ENCODE data around the gene TBL1X.

The TBL1X gene

DNA sequence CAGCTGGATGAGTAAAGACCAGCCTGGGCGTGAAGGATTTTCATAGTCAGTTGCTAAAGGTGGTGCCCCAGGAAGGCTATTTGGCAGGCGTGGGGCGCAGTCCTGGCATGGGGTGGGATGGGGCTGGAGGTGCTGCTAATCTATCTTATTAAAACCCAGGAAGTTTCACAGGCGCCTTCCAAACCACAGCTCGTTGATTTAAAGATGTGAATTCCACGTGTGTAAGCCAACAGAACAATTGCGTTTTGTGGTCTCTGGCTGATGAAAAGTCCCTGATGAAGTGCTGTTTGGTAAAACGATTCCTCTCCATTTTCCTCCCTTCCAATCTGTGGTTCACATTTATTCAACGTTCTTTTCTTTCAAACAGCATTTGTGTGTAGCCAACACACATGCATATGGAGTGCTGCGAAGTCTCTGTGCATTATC lies 105.0 kb downstream of the TBL1X start:
- H3K9me3 ChIP-seq (ENCODE audit: low read length) = no peaks in the 10 kb centered on the region
- H3K27me3 ChIP-seq (ENCODE audit: insufficient read depth, low read length) = no peaks in the 10 kb centered on the region
- H3K4me3 ChIP-seq (ENCODE audit: low read length) = no peak overlapping the region
- H3K4me1 ChIP-seq (ENCODE audit: insufficient read depth, low read length) = peaks cover 5% of the 10 kb centered on the region
- H2AFZ ChIP-seq (ENCODE audit: low read depth, low read length) = no peak overlapping the region
- H3K36me3 ChIP-seq (ENCODE audit: insufficient read depth, low read length) = no peaks in the 10 kb centered on the region

DNA sequence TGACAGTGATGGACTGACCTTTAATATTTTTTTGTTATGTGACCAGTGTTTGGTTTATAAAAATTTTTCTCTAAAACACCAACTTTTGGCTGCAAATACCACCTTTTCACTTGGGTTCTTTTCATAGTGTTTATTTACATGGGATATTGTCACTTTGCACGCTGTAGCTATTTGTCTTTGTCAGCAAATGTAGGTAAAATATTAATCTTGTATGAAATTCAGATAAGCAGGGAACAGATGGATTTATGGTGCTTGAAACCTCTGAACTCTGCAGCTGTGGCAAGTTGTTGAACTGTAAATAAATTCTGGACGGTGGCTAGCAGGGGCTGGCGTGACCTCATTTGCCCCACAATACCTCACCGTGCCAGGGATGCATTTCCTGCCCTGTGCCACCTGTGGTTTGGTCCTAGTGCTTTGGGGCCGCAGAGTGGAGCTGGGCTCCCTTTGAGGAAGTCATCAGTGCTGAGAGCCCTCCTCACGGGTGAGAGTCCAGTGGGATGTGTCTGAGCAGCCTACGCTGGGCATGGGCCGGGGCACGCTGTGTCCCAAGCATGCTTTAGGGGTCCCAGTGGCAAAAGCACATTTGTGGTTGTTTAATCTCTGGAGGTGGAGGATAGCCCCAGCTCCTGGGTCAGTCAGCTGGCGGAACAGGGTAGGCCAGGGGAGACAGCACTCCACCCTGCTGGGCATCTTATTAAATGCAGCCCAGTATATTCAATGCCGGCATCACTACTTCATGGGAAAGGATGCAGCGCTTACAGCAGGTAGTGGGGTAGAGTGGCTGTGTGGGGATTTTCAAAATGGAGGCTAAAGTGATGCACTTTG lies 108.6 kb downstream of the TBL1X start:
- Histone ChIP-seq H2AFZ (ENCODE audit: low read depth, low read length) (no peak overlapping the region), H3K36me3 (ENCODE audit: insufficient read depth, low read length) (no peaks in the 10 kb centered on the region), H3K9me3 (ENCODE audit: low read length) (no peaks in the 10 kb centered on the region), H3K4me3 (ENCODE audit: low read length) (no peak overlapping the region), H3K4me1 (ENCODE audit: insufficient read depth, low read length) (peaks cover 5% of the 10 kb centered on the region), H3K27me3 (ENCODE audit: insufficient read depth, low read length) (no peaks in the 10 kb centered on the region)

GRCh38 chrX:9576059-9576458 lies 111.2 kb downstream of the TBL1X start:
- H3K4me1 ChIP-seq (ENCODE audit: insufficient read depth, low read length) = peaks cover 11% of the 10 kb centered on the region
- no peak overlapping the region for H2AFZ ChIP-seq (ENCODE audit: low read depth, low read length)
- no peak overlapping the region for H3K4me3 ChIP-seq (ENCODE audit: low read length)
- no peaks in the 10 kb centered on the region for H3K9me3 ChIP-seq (ENCODE audit: low read length)
- H3K36me3 ChIP-seq (ENCODE audit: insufficient read depth, low read length) = no peaks in the 10 kb centered on the region
- no peaks in the 10 kb centered on the region for H3K27me3 ChIP-seq (ENCODE audit: insufficient read depth, low read length)

DNA sequence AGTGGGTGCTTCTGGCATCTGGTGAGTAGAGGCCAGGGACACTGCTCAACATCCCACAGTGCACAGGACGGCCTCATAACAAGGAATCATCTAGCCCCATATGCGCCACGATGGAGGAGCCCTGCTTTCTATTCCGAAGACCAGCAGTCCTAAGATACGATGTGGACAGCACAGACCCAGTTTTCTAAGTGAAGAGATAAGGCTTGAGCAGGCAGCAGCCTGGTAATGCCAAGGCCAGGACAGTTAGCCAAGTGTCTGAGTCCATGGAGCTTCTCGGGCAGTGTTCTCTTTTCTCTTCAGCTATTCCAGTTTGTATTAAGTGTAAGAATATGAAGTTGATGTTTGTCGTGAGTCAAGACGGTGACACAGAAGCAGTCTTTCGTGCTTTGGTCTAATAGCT lies 112.7 kb downstream of the TBL1X start:
- Histone ChIP-seq H3K36me3 (ENCODE audit: insufficient read depth, low read length) (no peaks in the 10 kb centered on the region), H3K4me1 (ENCODE audit: insufficient read depth, low read length) (peaks cover 13% of the 10 kb centered on the region)

GRCh38 chrX:9578083-9578779 lies 113.4 kb downstream of the TBL1X start:
- H3K36me3 ChIP-seq (ENCODE audit: insufficient read depth, low read length) = no peaks in the 10 kb centered on the region
- no peak overlapping the region for H2AFZ ChIP-seq (ENCODE audit: low read depth, low read length)
- no peak overlapping the region for H3K4me3 ChIP-seq (ENCODE audit: low read length)
- H3K27me3 ChIP-seq (ENCODE audit: insufficient read depth, low read length) = no peaks in the 10 kb centered on the region
- no peaks in the 10 kb centered on the region for H3K9me3 ChIP-seq (ENCODE audit: low read length)
- H3K4me1 ChIP-seq (ENCODE audit: insufficient read depth, low read length) = peaks cover 8% of the 10 kb centered on the region

More for the DNA sequence above, 112.7 kb downstream of the TBL1X start:
- H3K9me3 ChIP-seq (ENCODE audit: low read length) = no peaks in the 10 kb centered on the region
- H3K4me3 ChIP-seq (ENCODE audit: low read length) = no peak overlapping the region
- H2AFZ ChIP-seq (ENCODE audit: low read depth, low read length) = no peak overlapping the region
- H3K27me3 ChIP-seq (ENCODE audit: insufficient read depth, low read length) = no peaks in the 10 kb centered on the region

- Histone ChIP-seq H3K36me3 (ENCODE audit: insufficient read depth, low read length) (no peaks in the 10 kb centered on the region), H3K4me1 (ENCODE audit: insufficient read depth, low read length) (peaks cover 8% of the 10 kb centered on the region), H3K4me3 (ENCODE audit: low read length) (no peak overlapping the region), H3K27me3 (ENCODE audit: insufficient read depth, low read length) (no peaks in the 10 kb centered on the region), H2AFZ (ENCODE audit: low read depth, low read length) (no peak overlapping the region), H3K9me3 (ENCODE audit: low read length) (no peaks in the 10 kb centered on the region)
These were observed 117.0 kb downstream of the TBL1X start for GRCh38 chrX:9581771-9582385.

DNA sequence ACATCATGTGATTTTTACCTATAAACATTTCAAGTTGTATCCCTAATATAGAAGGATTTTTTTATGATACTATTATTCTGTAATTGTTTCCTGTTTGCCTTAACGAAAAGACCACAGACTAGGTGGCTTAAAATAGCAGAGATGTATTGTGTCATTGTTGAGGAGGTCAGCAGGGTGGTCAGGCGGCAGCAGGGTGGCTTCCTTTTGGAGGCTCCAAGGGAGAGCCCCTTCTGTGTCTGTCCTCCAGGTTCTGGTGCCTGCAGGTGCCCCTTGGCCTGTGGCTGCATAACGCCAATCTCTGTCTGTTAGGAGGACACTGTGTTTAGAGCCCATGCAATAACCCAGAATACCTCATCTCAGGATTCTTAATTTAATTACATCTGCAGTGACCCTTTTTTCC lies 118.1 kb downstream of the TBL1X start:
- no peaks in the 10 kb centered on the region for H3K36me3 ChIP-seq (ENCODE audit: insufficient read depth, low read length)
- H3K9me3 ChIP-seq (ENCODE audit: low read length) = no peaks in the 10 kb centered on the region
- H2AFZ ChIP-seq (ENCODE audit: low read depth, low read length) = no peak overlapping the region
- peaks cover 8% of the 10 kb centered on the region for H3K4me1 ChIP-seq (ENCODE audit: insufficient read depth, low read length)
- H3K4me3 ChIP-seq (ENCODE audit: low read length) = no peak overlapping the region
- H3K27me3 ChIP-seq (ENCODE audit: insufficient read depth, low read length) = no peaks in the 10 kb centered on the region

DNA sequence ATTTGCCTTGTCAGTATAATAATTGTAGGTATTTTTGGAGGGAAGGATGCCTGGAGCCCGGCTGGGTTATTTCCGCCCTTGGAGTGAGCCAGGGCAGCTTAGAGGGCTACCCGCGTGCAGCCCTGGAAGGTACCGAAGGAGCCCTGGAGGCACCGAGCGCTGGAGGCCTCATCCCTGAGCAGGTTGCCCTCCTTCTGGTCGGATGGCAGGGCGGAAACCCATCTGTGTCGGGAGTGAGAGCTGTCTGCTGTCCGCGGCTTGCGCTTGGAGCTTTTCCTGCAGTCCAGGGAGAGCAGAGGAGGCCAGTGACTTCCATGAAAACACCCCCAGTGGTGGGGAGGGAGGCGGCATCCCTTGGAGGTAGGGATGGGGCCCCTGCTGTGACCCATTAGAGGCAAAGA lies 122.1 kb downstream of the TBL1X start:
- Histone ChIP-seq H3K4me3 (ENCODE audit: low read length) (no peak overlapping the region), H3K27me3 (ENCODE audit: insufficient read depth, low read length) (no peaks in the 10 kb centered on the region), H2AFZ (ENCODE audit: low read depth, low read length) (no peak overlapping the region), H3K4me1 (ENCODE audit: insufficient read depth, low read length) (no peaks in the 10 kb centered on the region), H3K36me3 (ENCODE audit: insufficient read depth, low read length) (no peaks in the 10 kb centered on the region), H3K9me3 (ENCODE audit: low read length) (no peaks in the 10 kb centered on the region)

- H3K4me1 ChIP-seq (ENCODE audit: insufficient read depth, low read length) = no peaks in the 10 kb centered on the region
- H3K4me3 ChIP-seq (ENCODE audit: low read length) = no peak overlapping the region
- no peaks in the 10 kb centered on the region for H3K9me3 ChIP-seq (ENCODE audit: low read length)
- no peaks in the 10 kb centered on the region for H3K36me3 ChIP-seq (ENCODE audit: insufficient read depth, low read length)
- no peaks in the 10 kb centered on the region for H3K27me3 ChIP-seq (ENCODE audit: insufficient read depth, low read length)
- no peak overlapping the region for H2AFZ ChIP-seq (ENCODE audit: low read depth, low read length)
These were observed 122.8 kb downstream of the TBL1X start for GRCh38 chrX:9587642-9588041.

- Histone ChIP-seq H3K4me1 (ENCODE audit: insufficient read depth, low read length) (no peaks in the 10 kb centered on the region), H3K9me3 (ENCODE audit: low read length) (no peaks in the 10 kb centered on the region), H3K4me3 (ENCODE audit: low read length) (no peak overlapping the region), H3K36me3 (ENCODE audit: insufficient read depth, low read length) (no peaks in the 10 kb centered on the region), H2AFZ (ENCODE audit: low read depth, low read length) (no peak overlapping the region), H3K27me3 (ENCODE audit: insufficient read depth, low read length) (no peaks in the 10 kb centered on the region)
These were observed 126.6 kb downstream of the TBL1X start for GRCh38 chrX:9591496-9591895.

DNA sequence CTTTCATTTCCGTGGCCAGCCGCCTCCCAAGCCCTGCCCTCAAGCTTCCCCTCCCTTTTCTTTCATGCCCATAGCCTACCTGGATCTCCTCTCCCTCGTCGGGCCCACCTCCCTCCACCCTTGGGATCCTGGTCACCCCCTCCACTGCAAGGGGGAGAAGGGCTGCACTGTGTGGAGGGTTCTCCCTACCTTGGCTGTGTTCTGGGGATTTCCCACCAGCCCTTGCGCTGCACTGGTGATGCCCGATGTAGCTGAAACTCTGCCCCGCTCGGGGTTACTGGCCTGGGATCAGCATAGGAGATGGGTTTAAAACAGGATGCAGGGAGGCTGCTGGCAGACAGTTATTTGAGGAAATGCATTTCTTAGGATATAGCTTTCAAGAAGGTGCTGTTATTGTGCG lies 128.9 kb downstream of the TBL1X start:
- H3K27me3 ChIP-seq (ENCODE audit: insufficient read depth, low read length) = no peaks in the 10 kb centered on the region
- H2AFZ ChIP-seq (ENCODE audit: low read depth, low read length) = no peak overlapping the region
- no peaks in the 10 kb centered on the region for H3K9me3 ChIP-seq (ENCODE audit: low read length)
- no peaks in the 10 kb centered on the region for H3K36me3 ChIP-seq (ENCODE audit: insufficient read depth, low read length)
- no peaks in the 10 kb centered on the region for H3K4me1 ChIP-seq (ENCODE audit: insufficient read depth, low read length)
- no peak overlapping the region for H3K4me3 ChIP-seq (ENCODE audit: low read length)

DNA sequence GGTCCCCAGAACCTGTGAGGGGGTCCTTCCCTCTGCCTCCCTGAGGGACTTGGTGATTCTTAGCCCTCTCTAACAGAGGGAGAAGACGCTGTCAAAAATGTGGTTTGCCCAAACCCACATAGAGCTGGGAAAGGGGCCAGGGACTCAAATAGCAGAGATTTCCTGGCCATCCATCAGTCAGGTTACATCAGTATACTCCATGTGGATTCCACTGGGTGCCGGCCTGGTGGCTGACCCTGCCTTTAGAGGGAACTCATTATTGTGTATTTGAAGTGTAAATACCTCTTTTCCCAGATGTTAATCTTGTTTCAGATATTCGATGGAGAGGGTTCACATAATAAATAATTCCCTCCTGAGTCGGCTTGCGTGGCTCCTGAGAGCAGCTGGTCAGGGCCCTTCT lies 130.3 kb downstream of the TBL1X start:
- Histone ChIP-seq H3K36me3 (ENCODE audit: insufficient read depth, low read length) (no peaks in the 10 kb centered on the region), H3K9me3 (ENCODE audit: low read length) (no peaks in the 10 kb centered on the region), H3K4me1 (ENCODE audit: insufficient read depth, low read length) (no peaks in the 10 kb centered on the region), H3K27me3 (ENCODE audit: insufficient read depth, low read length) (no peaks in the 10 kb centered on the region), H2AFZ (ENCODE audit: low read depth, low read length) (no peak overlapping the region), H3K4me3 (ENCODE audit: low read length) (no peak overlapping the region)

DNA sequence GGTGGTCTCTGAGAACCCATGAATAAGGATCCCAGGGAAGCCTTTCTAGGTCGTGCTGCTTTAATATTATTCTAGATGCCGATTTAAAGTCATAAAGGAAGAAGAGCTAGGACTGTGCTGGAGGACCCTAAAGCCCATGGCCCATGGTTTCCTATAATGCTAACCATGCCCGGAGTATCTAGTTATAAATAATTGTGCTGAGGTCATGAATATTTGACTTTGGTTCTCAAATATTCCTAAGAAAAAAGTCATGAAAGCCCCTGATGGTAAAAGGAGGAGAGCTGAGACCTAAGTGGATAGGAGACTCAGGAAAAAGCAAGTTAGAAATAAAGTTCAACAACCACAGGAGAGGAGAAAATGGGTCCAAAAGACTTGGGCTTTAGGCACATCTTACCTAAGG lies 132.0 kb downstream of the TBL1X start:
- Histone ChIP-seq H3K4me1 (ENCODE audit: insufficient read depth, low read length) (no peaks in the 10 kb centered on the region), H3K36me3 (ENCODE audit: insufficient read depth, low read length) (no peaks in the 10 kb centered on the region), H2AFZ (ENCODE audit: low read depth, low read length) (no peak overlapping the region), H3K4me3 (ENCODE audit: low read length) (no peak overlapping the region), H3K27me3 (ENCODE audit: insufficient read depth, low read length) (no peaks in the 10 kb centered on the region), H3K9me3 (ENCODE audit: low read length) (no peaks in the 10 kb centered on the region)
